Activated CD8-positive, alpha-beta T cell treated with anti-CD3 and anti-CD28 coated beads for 36 hours (primary cell): ENCODE data around the gene DTX3. TPM values are rescaled to one million over a fixed set of nuclear protein-coding genes. Genes with fewer than 3 reads are reported as not detected.
A peak's percentile ranks its signal among the peaks of the same experiment; 100 is the strongest.

Experiments used
- ATAC-seq: fragments of 200-7000 bp; cut with Tn5 transposase; one replicate; pipeline ENCODE4 v1.10.0; 2021; ENCODE audit warnings: mild to moderate bottlenecking, moderate library complexity
- CTCF ChIA-PET: fragments of 350-600 bp; sonication (Branson Sonifier 250); formaldehyde crosslinking; loops from one replicate; lab custom pipeline; 2021; ENCODE audit warnings: antibody characterized with exemption; lab: Charles Lee
- POLR2A ChIA-PET: fragments of 350-600 bp; sonication (Branson Sonifier 250); formaldehyde crosslinking; loops from one replicate; lab custom pipeline; 2021; ENCODE audit warnings: antibody characterized with exemption; lab: Charles Lee
- DNase-seq: peaks from one replicate; pipeline ENCODE4 v3.0.0-alpha.2; 2020
- H3K27ac Mint-ChIP-seq: one replicate; pipeline ENCODE4 v1.8.0; 2021; ENCODE audit warnings: mild to moderate bottlenecking, mixed read lengths
- H3K27me3 Mint-ChIP-seq: one replicate; pipeline ENCODE4 v1.8.0; 2021; ENCODE audit warnings: mixed read lengths
- H3K36me3 Mint-ChIP-seq: one replicate; pipeline ENCODE4 v1.8.0; 2021; ENCODE audit warnings: low read depth, mixed read lengths
- H3K4me1 Mint-ChIP-seq: one replicate; pipeline ENCODE4 v1.8.0; 2021; ENCODE audit warnings: low read depth, mixed read lengths
- H3K4me3 Mint-ChIP-seq: one replicate; pipeline ENCODE4 v1.8.0; 2021; ENCODE audit warnings: mild to moderate bottlenecking, moderate library complexity, mixed read lengths
- H3K9me3 Mint-ChIP-seq: one replicate; pipeline ENCODE4 v1.8.0; 2021; ENCODE audit warnings: mixed read lengths
- CTCF ChIP-seq: fragments of 200-600 bp; IDR thresholded peaks from one replicate; pipeline ENCODE4 v1.8.0; 2022; ENCODE audit warnings: antibody characterized with exemption, mild to moderate bottlenecking
- intact Hi-C: fragments of 100-400 bp; cut with micrococcal nuclease; formaldehyde crosslinking; loops from one replicate; pipeline ENCODE4 v1.10.0; 2022
- total RNA-seq, 2 experiments: library from RNA; stranded (reverse); gene quantifications; one replicate each; pipeline ENCODE4 v1.2.3, GENCODE V29; 2021

DTX3 gene
- total RNA-seq, 2 experiments from 2014 or later: 13.7 to 15.1 TPM

- Mint-ChIP-seq H3K9me3 (no peaks in the 10 kb centered on the region), H3K4me3 (no peak overlapping the region), H3K27me3 (peaks cover 32% of the 10 kb centered on the region), H3K4me1 (peaks cover 9% of the 10 kb centered on the region), H3K27ac (no peak overlapping the region), H3K36me3 (no peaks in the 10 kb centered on the region)
- ChIA-PET POLR2A (interaction anchor here (0.7 to 4.8 kb wide), 4 partner anchors 10 to 31 kb away, joined by 3 to 27 read pairs (median 12); partner anchors contain the start of genes DTX3 and PIP4K2C), CTCF (interaction anchor here (2.1 to 8.0 kb wide), 3 partner anchors 13 to 31 kb away, joined by 7 to 60 read pairs (median 9); no protein-coding TSS in a partner anchor)
- ATAC-seq: peak; percentile 12
- no peak for TF ChIP-seq CTCF
- intact Hi-C loops: no loop called here
- DNase-seq: peak; percentile 49
Observed at GRCh38 chr12:57614178-57614947, 9.7 kb downstream of the DTX3 start.

GRCh38 chr12:57614948-57615500 lies 10.4 kb downstream of the DTX3 start:
- Mint-ChIP-seq H3K27me3 (peaks cover 35% of the 10 kb centered on the region), H3K9me3 (no peaks in the 10 kb centered on the region), H3K36me3 (no peaks in the 10 kb centered on the region), H3K27ac (no peak overlapping the region), H3K4me3 (no peak overlapping the region), H3K4me1 (peaks cover 9% of the 10 kb centered on the region)
- TF ChIP-seq CTCF: no peak
- intact Hi-C loops: no loop called here
- no peak for ATAC-seq
- CTCF ChIA-PET: interaction anchor here (2.1 to 8.0 kb wide), 3 partner anchors 12 to 32 kb away, joined by 7 to 60 read pairs (median 9); no protein-coding TSS in a partner anchor
- POLR2A ChIA-PET: interaction anchor here (0.6 to 4.8 kb wide), 6 partner anchors 10 to 88 kb away, joined by 3 to 27 read pairs (median 4); partner anchors contain the start of genes DTX3 and PIP4K2C
- no peak for DNase-seq

DNA sequence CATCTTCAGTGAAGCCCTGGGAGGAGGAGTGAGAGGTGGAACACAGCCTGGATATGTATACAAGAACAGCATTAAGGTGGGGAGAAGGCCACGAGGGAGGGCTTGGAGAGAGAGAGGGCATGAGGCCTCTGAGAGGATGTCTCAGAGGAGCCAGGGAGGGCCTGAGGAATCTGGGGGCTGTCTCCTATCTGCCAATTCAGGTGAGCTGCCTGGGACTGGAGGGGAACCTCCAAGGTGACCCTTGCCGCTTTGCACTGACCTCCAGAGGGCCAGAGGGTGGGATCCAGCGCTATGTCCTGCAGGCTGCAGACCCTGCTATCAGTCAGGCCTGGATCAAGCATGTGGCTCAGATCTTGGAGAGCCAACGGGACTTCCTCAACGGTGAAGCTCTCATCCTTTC lies 11.0 kb downstream of the DTX3 start:
- Mint-ChIP-seq H3K27ac (no peak overlapping the region), H3K4me1 (peaks cover 9% of the 10 kb centered on the region), H3K27me3 (peaks cover 39% of the 10 kb centered on the region), H3K4me3 (no peak overlapping the region), H3K9me3 (no peaks in the 10 kb centered on the region), H3K36me3 (no peaks in the 10 kb centered on the region)
- POLR2A ChIA-PET: interaction anchor here (0.6 to 4.8 kb wide), 5 partner anchors 10 to 87 kb away, joined by 3 to 27 read pairs (median 4); partner anchors contain the start of genes DTX3 and PIP4K2C
- intact Hi-C loops: no loop called here
- TF ChIP-seq CTCF: no peak
- no peak for DNase-seq
- CTCF ChIA-PET: interaction anchor here (2.1 to 8.0 kb wide), 2 partner anchors 12 to 33 kb away, joined by 9 to 60 read pairs; no protein-coding TSS in a partner anchor
- no peak for ATAC-seq

DNA sequence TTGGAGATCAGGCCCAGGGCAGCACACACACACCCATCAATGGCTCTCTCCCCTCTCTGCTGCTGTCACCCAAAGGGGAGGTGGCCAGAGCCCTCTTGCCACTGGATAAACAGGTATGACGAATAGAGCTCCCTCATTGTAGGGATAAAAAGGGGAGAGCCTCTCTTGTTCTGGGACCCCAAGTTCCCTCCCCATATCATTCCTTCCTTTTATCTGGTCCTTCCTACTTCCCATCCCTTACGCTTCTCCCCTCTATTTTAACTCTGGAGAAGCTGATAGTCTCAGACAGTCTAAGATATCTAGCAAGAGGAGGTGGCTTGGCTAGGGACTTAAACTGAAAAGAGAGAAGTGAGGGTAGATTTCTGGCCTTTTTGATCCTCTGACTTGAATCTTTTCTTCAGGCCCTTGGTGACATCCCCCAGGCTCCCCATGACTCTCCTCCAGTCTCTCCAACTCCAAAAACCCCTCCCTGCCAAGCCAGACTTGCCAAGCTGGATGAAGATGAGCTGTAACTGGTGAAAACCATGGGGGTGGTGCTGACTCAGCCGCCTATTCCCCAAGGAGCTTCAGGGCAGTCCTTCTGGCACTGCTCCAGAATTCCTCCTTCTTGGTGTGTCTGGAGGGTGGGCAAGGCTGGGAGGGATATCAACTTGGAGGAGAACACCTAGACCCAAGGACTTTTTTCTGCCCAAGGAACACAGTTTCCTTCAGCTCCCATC lies 11.9 kb downstream of the DTX3 start:
- peaks cover 15% of the 10 kb centered on the region for H3K4me1 Mint-ChIP-seq
- peaks cover 47% of the 10 kb centered on the region for H3K27me3 Mint-ChIP-seq
- ChIA-PET POLR2A (interaction anchor here (0.6 to 4.8 kb wide), 5 partner anchors 9 to 42 kb away, joined by 3 to 27 read pairs (median 3); partner anchors contain the start of genes DTX3 and PIP4K2C), CTCF (interaction anchor here (8.0 kb wide), 1 partner anchor 34 kb away, joined by 60 read pairs; no protein-coding TSS in a partner anchor)
- DNase-seq: no peak
- H3K4me3 Mint-ChIP-seq: no peak overlapping the region
- no peak for TF ChIP-seq CTCF
- no peak for ATAC-seq
- intact Hi-C loops: no loop called here
- no peak overlapping the region for H3K27ac Mint-ChIP-seq
- no peaks in the 10 kb centered on the region for H3K9me3 Mint-ChIP-seq
- no peaks in the 10 kb centered on the region for H3K36me3 Mint-ChIP-seq
